Endodermal cell (in vitro differentiated cells): ENCODE results near the gene C17orf67. TPM values are rescaled to one million over a fixed set of nuclear protein-coding genes. Genes with fewer than 3 reads are reported as not detected.
A peak's percentile ranks its signal among the peaks of the same experiment; 100 is the strongest.

ENCODE experiments used
- DNase-seq: peaks from one replicate; pipeline ENCODE4 v3.0.0-alpha.2; 2017
- H3K27ac ChIP-seq: 2 replicates; pipeline ENCODE4 v1.5.1; 2013; ENCODE audit warnings: mild to moderate bottlenecking, low read depth, low read length, moderate library complexity
- H3K27me3 ChIP-seq: 2 replicates; pipeline ENCODE4 v1.6.1; 2013; ENCODE audit warnings: mild to moderate bottlenecking, low read length, moderate library complexity; ENCODE audit not compliant: insufficient read depth, control insufficient read depth, poor library complexity, severe bottlenecking
- H3K36me3 ChIP-seq: 2 replicates; pipeline ENCODE4 v1.7.0; 2013; ENCODE audit warnings: mild to moderate bottlenecking, low read length, moderate library complexity; ENCODE audit not compliant: control insufficient read depth, insufficient read depth
- H3K4me1 ChIP-seq: one replicate; pipeline ENCODE4 v1.7.0; 2013; ENCODE audit warnings: low read length; ENCODE audit not compliant: control insufficient read depth, insufficient read depth
- H3K4me3 ChIP-seq: 2 replicates; pipeline ENCODE4 v1.5.1; 2013; ENCODE audit warnings: mild to moderate bottlenecking, low read length, moderate library complexity
- H3K9ac ChIP-seq: 2 replicates; pipeline ENCODE4 v1.6.1; 2013; ENCODE audit warnings: mild to moderate bottlenecking, low read length, moderate library complexity; ENCODE audit not compliant: poor library complexity, severe bottlenecking; ENCODE audit errors: extremely low read depth
- H3K9me3 ChIP-seq: 2 replicates; pipeline ENCODE4 v1.6.1; 2013; ENCODE audit warnings: mild to moderate bottlenecking, low read length, moderate library complexity; ENCODE audit not compliant: control insufficient read depth
- H3K27ac Mint-ChIP-seq: 2 replicates; pipeline ENCODE4 v1.8.0; 2020; ENCODE audit warnings: mixed read lengths
- H3K27me3 Mint-ChIP-seq: 2 replicates; pipeline ENCODE4 v1.8.0; 2021; ENCODE audit warnings: mild to moderate bottlenecking, mixed read lengths; ENCODE audit not compliant: insufficient read depth
- H3K36me3 Mint-ChIP-seq: 2 replicates; pipeline ENCODE4 v1.8.0; 2020; ENCODE audit warnings: low read depth, mixed read lengths
- H3K4me1 Mint-ChIP-seq: 2 replicates; pipeline ENCODE4 v1.8.0; 2020; ENCODE audit warnings: mixed read lengths
- H3K4me3 Mint-ChIP-seq: 2 replicates; pipeline ENCODE4 v1.8.0; 2020; ENCODE audit warnings: mild to moderate bottlenecking, moderate library complexity, mixed read lengths
- H3K9me3 Mint-ChIP-seq: 2 replicates; pipeline ENCODE4 v1.8.0; 2020; ENCODE audit warnings: mild to moderate bottlenecking, mixed read lengths
- CTCF ChIP-seq: fragments of 200-600 bp; sonication (generic); conservative IDR thresholded peaks from 2 replicates; pipeline ENCODE4 v1.5.0; 2021; ENCODE audit warnings: antibody characterized with exemption, mild to moderate bottlenecking
- WGBS, 2 experiments: methylation state at CpG; one replicate each; pipeline versions ENCODE4 v1.1.5 to v1.1.7; 2013; ENCODE audit warnings: missing lambda C conversion rate in 2 of 2, mixed read lengths in 1 of 2; ENCODE audit not compliant: insufficient coverage in 1 of 2, insufficient read length in 1 of 2; 5-methylcytosine and 5-hydroxymethylcytosine counted together
- total RNA-seq, 2 donors: library from RNA; stranded (reverse); fragmentation: NEBNext Ultra II Directional in 1 of 2; extraction: Animal tissue kit (Norgen Biotek cat#: 25700) in 1 of 2; gene quantifications; 2 replicates in 1 of 2; 3 replicates in 1 of 2; pipeline ENCODE4 v1.2.1, GENCODE V29; 2021

Gene C17orf67
- total RNA-seq, 2 donors from 2014 or later: 1.2 to 1.5 TPM

- H3K27ac ChIP-seq: no peak overlapping the region
- DNase-seq: no peak
- Mint-ChIP-seq H3K36me3 (no peaks in the 10 kb centered on the region), H3K4me3 (no peak overlapping the region), H3K4me1 (peaks cover 7% of the 10 kb centered on the region), H3K9me3 (no peaks in the 10 kb centered on the region), H3K27ac (no peak overlapping the region), H3K27me3 (peaks cover 52% of the 10 kb centered on the region)
- no peaks in the 10 kb centered on the region for H3K4me1 ChIP-seq
- no peak overlapping the region for H3K9ac ChIP-seq
- H3K27me3 ChIP-seq: peaks cover 49% of the 10 kb centered on the region
- 75 to 80% methylated on average over 3 to 6 of the region's 6 CpGs for WGBS, 2 experiments
- no peaks in the 10 kb centered on the region for H3K36me3 ChIP-seq
- H3K9me3 ChIP-seq: no peaks in the 10 kb centered on the region
- H3K4me3 ChIP-seq: no peak overlapping the region
- TF ChIP-seq CTCF: no peak
Observed at GRCh38 chr17:56781906-56782305, 51.8 kb downstream of the C17orf67 start.

GRCh38 chr17:56779898-56780777 lies 53.6 kb downstream of the C17orf67 start:
- DNase-seq: peak; percentile 97
- H3K27ac Mint-ChIP-seq: no peak overlapping the region
- peak overlapping the region; percentile 39 for H3K4me3 ChIP-seq
- peak; percentile 99 for TF ChIP-seq CTCF
- peaks cover 7% of the 10 kb centered on the region for H3K4me1 Mint-ChIP-seq
- H3K36me3 ChIP-seq: no peaks in the 10 kb centered on the region
- H3K27ac ChIP-seq: no peak overlapping the region
- H3K9me3 ChIP-seq: no peaks in the 10 kb centered on the region
- H3K4me3 Mint-ChIP-seq: peak overlapping the region; percentile 15
- H3K9ac ChIP-seq: no peak overlapping the region
- no peaks in the 10 kb centered on the region for H3K36me3 Mint-ChIP-seq
- H3K27me3 ChIP-seq: peaks cover 49% of the 10 kb centered on the region
- no peaks in the 10 kb centered on the region for H3K4me1 ChIP-seq
- peaks cover 51% of the 10 kb centered on the region for H3K27me3 Mint-ChIP-seq
- no peaks in the 10 kb centered on the region for H3K9me3 Mint-ChIP-seq
- WGBS, 2 experiments: 8 to 23% methylated on average over 5 to 47 of the region's 48 CpGs

GRCh38 chr17:56779322-56779721 lies 54.4 kb downstream of the C17orf67 start:
- DNase-seq: peak; percentile 36
- Histone ChIP-seq H3K36me3 (no peaks in the 10 kb centered on the region), H3K9ac (no peak overlapping the region), H3K27me3 (peaks cover 49% of the 10 kb centered on the region), H3K4me3 (no peak overlapping the region), H3K9me3 (no peaks in the 10 kb centered on the region), H3K4me1 (no peaks in the 10 kb centered on the region), H3K27ac (no peak overlapping the region)
- Mint-ChIP-seq H3K9me3 (no peaks in the 10 kb centered on the region), H3K4me3 (no peak overlapping the region), H3K27me3 (peaks cover 51% of the 10 kb centered on the region), H3K4me1 (peaks cover 7% of the 10 kb centered on the region), H3K36me3 (no peaks in the 10 kb centered on the region), H3K27ac (no peak overlapping the region)
- TF ChIP-seq CTCF: no peak
- 81 to 92% methylated on average over 2 to 4 of the region's 4 CpGs for WGBS, 2 experiments
